BE2C (cell line): ENCODE data around the gene HSD11B1.
A peak's percentile ranks its signal among the peaks of the same experiment; 100 is the strongest.

ENCODE experiments used
- DNase-seq: peaks from one replicate; pipeline ENCODE4 v3.0.0-alpha.2; 2020
- H3K27me3 ChIP-seq: fragments of 250-450 bp; sonication (Bioruptor Pico); 2 replicates; pipeline ENCODE4 v1.5.1; 2020; ENCODE audit warnings: mild to moderate bottlenecking
- H3K36me3 ChIP-seq: fragments of 250-450 bp; sonication (Bioruptor Pico); 2 replicates; pipeline ENCODE4 v1.5.1; 2020; ENCODE audit warnings: mild to moderate bottlenecking
- H3K4me1 ChIP-seq: fragments of 250-450 bp; sonication (Bioruptor Pico); 2 replicates; pipeline ENCODE4 v1.5.1; 2020
- H3K4me3 ChIP-seq: 2 replicates; pipeline ENCODE4 v1.5.1; 2011; ENCODE audit warnings: low read depth, low read length
- H3K9me3 ChIP-seq: fragments of 250-450 bp; sonication (Bioruptor Pico); 2 replicates; pipeline ENCODE4 v1.5.1; 2020
- CTCF ChIP-seq: IDR thresholded peaks from 2 replicates; pipeline ENCODE4 v1.5.1; 2012; ENCODE audit warnings: mild to moderate bottlenecking, low read depth, low read length

HSD11B1 gene

GRCh38 chr1:209742409-209743144 is 37.9 kb downstream of the HSD11B1 start:
- H3K36me3 ChIP-seq: no peaks in the 10 kb centered on the region
- H3K4me3 ChIP-seq: no peak overlapping the region
- DNase-seq: no peak
- peaks cover 3% of the 10 kb centered on the region; the same call in 1 of the 2 replicates for H3K4me1 ChIP-seq
- no peaks in the 10 kb centered on the region for H3K9me3 ChIP-seq
- H3K27me3 ChIP-seq: no peaks in the 10 kb centered on the region
- TF ChIP-seq CTCF: no peak

GRCh38 chr1:209743145-209743482 is 38.5 kb downstream of the HSD11B1 start:
- no peak for TF ChIP-seq CTCF
- no peak for DNase-seq
- H3K27me3 ChIP-seq: no peaks in the 10 kb centered on the region
- H3K4me1 ChIP-seq: peaks cover 3% of the 10 kb centered on the region; the same call in 1 of the 2 replicates
- H3K4me3 ChIP-seq: no peak overlapping the region
- H3K9me3 ChIP-seq: no peaks in the 10 kb centered on the region
- no peaks in the 10 kb centered on the region for H3K36me3 ChIP-seq

GRCh38 chr1:209746451-209747165 is 42.0 kb downstream of the HSD11B1 start:
- Histone ChIP-seq H3K27me3 (no peaks in the 10 kb centered on the region), H3K9me3 (no peaks in the 10 kb centered on the region), H3K4me3 (no peak overlapping the region), H3K36me3 (no peaks in the 10 kb centered on the region), H3K4me1 (peaks cover 3% of the 10 kb centered on the region; the same call in 1 of the 2 replicates)
- TF ChIP-seq CTCF: no peak
- no peak for DNase-seq

DNA sequence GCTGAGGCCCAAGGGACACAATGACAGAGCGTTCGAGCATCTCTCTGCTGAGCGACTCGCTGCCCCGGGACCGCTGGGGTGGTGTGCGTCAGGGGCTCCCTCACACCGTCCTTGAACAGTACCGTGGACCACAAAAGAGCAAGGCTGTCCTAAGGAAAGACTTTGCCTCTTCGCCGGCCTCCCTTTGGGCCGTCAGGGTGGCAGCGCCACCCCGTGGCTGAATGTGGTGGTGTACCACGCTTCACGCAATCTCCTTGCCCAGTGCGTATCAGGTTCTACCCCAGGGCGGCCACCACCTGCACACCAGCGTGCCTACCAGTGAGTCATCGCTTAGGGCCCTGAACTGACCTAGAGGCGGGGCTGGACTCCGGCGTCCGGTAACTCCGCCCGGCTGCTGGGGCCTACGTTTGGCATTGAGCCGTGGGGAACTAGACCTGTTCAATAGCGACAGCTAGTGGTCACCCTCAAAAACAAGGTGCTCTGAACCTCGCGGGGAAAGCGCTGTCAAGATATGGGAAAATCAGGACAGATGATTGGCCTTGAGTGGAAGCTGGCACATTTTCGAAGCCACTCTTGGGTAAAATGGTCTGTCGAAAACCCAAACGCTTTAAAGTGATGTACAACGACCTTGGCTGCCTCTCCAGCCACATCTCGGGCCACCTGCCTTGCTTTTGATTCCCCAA is 43.1 kb downstream of the HSD11B1 start:
- H3K27me3 ChIP-seq: no peaks in the 10 kb centered on the region
- peak; percentile 82 for DNase-seq
- H3K36me3 ChIP-seq: no peaks in the 10 kb centered on the region
- H3K9me3 ChIP-seq: no peaks in the 10 kb centered on the region
- no peak overlapping the region for H3K4me3 ChIP-seq
- peaks cover 3% of the 10 kb centered on the region; the same call in 1 of the 2 replicates for H3K4me1 ChIP-seq
- peak; percentile 71 for TF ChIP-seq CTCF

DNA sequence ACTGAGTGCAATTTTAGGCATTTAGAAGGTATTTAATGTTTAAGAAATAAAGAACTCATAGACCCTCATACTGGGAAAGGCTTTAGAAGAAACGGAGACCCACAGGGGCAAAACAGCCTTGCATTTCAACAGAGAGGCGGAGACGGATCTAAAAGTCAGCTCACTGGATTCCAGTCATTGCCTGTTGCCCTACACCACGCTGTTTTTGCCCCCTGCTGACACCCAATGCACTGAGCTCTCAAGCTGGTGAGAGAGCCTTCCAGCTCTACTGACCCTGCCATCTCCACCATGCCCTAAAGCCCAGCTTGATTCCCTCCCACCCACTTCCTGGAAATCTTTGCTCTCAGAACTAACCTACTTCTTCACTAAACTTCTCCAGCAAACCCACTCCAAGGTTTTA is 44.0 kb downstream of the HSD11B1 start:
- Histone ChIP-seq H3K27me3 (no peaks in the 10 kb centered on the region), H3K4me3 (no peak overlapping the region), H3K4me1 (peaks cover 3% of the 10 kb centered on the region; the same call in 1 of the 2 replicates)

More for the DNA sequence above, 44.0 kb downstream of the HSD11B1 start:
- TF ChIP-seq CTCF: no peak
- Histone ChIP-seq H3K36me3 (no peaks in the 10 kb centered on the region), H3K9me3 (no peaks in the 10 kb centered on the region)
- DNase-seq: no peak
